GM18868 (cell line): ENCODE results near the gene GALNT12.

Experiments used
- ATAC-seq: cut with Tn5 transposase; IDR thresholded peaks from one replicate; pipeline ENCODE4 v1.9.1; 2021; ENCODE audit warnings: mild to moderate bottlenecking, moderate library complexity; ENCODE audit not compliant: unreplicated experiment

The GALNT12 gene

GRCh38 chr9:98801561-98801960 lies 5.9 kb upstream of the GALNT12 start:
- no peak for ATAC-seq

DNA sequence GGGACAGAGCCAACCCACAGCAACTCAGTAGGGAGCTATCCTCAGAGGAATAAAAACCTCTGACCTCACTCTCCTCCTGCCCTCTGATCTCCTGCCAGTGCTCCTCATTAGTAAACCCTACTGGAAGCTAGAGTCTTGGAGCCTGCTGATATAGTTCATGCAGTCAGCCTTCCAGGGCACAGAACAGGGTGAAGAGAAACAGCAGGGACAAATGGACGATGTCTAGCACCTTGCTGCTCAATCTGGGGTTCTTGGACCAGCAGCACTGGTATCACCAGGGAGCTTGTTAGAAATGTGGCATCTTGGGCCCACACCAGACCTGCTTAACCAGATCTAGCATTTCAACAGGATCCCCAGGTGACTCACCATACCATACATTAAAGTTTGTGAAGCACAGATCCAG lies 5.5 kb upstream of the GALNT12 start:
- ATAC-seq, result no peak

GRCh38 chr9:98804083-98804482 lies 3.4 kb upstream of the GALNT12 start:
- ATAC-seq, result no peak

- no peak for ATAC-seq
Observed at GRCh38 chr9:98805506-98806272, 1.8 kb upstream of the GALNT12 start.

DNA sequence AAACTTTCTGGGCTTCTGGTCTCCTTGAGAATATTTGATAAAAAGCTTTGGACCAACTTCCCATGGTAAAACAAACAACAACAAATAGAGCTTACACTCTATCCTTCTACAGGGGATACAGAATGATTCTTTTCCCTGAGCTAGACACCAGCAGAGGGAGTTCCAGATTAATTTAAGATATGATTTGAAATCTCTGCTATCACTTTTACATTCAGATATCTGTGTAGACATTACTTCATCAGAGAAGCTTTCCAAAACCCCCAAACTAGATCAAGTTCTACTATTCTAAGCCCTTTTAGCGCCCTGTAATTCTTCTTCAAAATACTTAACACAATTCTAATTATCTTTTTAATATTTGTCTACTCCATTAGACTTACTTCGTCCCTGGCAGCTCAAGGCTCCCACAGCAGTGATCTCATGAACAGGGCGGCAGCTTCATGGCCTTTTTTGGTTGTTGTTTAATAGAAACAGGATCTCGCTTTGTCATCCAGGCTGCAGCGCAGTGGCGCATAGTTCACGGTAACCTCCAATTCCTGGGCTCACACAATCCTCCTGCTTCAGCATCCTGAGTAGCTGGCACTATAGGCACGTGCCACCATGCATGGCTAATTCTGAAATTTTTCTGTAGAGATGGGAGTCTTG lies 955 bp upstream of the GALNT12 start:
- no peak for ATAC-seq

DNA sequence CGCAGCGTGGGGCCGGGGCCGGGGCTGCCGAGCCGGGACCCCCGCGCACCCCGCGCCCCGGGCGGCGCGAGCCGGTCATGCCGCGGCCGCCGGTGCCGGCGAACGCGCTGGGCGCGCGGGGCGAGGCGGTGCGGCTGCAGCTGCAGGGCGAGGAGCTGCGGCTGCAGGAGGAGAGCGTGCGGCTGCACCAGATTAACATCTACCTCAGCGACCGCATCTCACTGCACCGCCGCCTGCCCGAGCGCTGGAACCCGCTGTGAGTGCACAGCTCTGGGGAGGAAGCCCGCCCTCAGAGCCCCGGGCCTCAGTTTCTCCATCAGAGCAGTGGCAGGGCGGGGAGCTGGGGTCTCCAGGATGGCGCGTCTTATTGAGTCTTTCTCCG lies 335 bp downstream of the GALNT12 start:
- peak; percentile 21 for ATAC-seq

DNA sequence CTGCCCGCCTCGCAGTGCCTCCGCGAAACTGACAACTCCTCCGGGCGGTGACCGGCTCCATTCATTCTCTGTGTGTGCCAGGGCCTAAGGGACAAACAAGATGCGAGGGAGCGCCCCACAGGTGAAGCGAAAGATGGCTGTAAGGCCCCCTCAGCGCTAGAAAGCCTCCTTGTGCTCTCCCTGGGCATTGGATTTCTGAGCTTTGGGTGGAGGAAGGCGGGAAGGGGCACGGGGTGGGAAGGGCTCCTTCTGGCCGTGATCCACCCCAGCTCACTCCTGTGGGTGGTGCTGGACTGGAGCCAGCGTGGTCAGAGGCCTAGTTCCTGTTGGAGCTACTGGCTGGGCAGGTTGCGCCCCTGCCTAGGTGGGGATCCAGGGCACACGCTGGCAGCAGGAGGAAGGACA lies 943 bp downstream of the GALNT12 start:
- ATAC-seq, result no peak

GRCh38 chr9:98808875-98809274 lies 1.4 kb downstream of the GALNT12 start:
- ATAC-seq, result no peak

- ATAC-seq, result no peak
Observed at GRCh38 chr9:98809311-98810101, 2.0 kb downstream of the GALNT12 start.

GRCh38 chr9:98810102-98810842 lies 2.8 kb downstream of the GALNT12 start:
- no peak for ATAC-seq

DNA sequence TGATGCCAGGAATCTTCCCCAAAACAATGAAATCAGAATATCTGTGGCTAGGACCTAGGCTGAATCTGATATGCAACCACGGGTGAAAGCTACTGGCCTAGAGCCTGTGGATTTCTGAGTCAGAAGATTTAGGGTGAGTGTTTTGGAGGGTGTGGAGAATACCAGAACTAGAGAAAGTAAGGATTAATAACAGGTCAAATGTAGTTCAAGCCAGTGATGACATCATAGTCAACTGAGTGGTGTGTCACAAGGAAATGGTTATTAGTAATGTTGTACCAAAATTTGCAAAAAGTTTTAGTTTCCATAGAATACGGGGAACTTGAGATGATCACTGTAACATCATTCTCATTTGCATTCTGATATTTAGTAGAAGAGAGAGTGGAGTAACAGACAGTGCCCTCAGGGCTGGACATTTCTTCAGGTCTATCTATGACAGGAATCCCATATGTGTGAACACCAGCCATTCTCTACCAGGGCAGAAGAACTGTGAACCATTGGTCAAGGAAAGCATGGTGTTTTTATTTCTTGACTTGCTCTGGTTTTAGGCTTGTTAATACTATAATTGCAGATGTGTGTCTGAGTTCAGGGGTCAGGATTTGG lies 3.7 kb downstream of the GALNT12 start:
- ATAC-seq, result no peak

- no peak for ATAC-seq
Observed at GRCh38 chr9:98815391-98815951, 8.0 kb downstream of the GALNT12 start.

DNA sequence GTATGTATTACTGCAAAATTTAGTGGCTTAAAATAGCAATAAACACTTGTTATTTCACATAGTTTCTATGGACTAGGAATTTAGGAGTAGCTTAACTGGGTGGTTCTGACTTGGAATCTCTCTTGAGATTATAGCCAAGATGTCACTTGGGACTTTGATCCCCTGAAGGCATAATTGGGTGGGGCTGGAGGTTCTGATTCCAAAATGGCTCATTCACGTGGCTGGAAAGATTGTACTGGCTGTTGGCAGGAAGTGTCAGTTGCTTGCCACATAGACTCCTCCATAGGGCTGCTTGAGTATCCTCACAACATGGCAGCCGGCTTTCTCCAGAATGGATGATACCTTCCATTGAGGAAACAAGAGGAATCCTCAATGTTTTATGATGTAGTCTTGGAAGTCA lies 11.3 kb downstream of the GALNT12 start:
- ATAC-seq, result no peak

DNA sequence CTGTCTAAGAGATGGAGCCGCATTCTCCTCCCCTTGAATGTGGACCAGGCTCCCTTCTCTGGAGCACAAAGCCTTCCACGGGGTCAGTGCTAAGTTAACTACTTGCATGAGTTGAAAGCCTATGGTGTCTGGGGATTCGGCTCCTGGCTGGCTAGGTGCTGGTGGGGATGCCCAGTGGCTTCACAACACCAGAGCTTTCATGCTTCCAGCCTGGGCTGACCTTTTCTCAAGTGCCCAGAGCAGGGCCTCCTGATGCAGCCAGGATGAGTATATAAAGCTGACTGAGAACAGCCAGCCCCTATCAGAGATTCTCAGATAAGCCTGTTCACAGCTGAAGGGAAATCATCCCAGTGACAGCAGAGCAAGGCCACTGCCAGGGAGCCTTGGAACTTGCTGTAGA lies 11.8 kb downstream of the GALNT12 start:
- no peak for ATAC-seq

DNA sequence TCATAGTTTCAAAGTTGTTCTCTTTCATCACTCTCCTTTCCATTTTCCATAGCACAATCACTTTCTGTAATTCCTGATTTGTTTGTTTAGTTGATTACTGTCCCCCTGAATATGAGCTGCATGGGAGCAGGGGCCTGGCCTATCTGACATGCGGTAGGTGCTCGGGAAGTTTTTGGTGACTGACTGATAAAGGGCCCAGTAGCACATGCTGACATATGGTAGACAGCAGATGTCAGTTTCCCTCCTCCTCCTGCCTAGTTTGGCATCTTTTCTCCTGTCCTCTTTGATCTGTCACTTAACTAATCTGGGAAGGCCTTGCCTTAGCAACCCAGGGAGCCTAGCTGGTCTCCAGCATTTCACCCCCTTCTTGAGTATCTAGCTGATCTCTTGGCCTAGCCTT lies 14.4 kb downstream of the GALNT12 start:
- ATAC-seq, result no peak

- no peak for ATAC-seq
Observed at GRCh38 chr9:98822661-98823060, 15.2 kb downstream of the GALNT12 start.

DNA sequence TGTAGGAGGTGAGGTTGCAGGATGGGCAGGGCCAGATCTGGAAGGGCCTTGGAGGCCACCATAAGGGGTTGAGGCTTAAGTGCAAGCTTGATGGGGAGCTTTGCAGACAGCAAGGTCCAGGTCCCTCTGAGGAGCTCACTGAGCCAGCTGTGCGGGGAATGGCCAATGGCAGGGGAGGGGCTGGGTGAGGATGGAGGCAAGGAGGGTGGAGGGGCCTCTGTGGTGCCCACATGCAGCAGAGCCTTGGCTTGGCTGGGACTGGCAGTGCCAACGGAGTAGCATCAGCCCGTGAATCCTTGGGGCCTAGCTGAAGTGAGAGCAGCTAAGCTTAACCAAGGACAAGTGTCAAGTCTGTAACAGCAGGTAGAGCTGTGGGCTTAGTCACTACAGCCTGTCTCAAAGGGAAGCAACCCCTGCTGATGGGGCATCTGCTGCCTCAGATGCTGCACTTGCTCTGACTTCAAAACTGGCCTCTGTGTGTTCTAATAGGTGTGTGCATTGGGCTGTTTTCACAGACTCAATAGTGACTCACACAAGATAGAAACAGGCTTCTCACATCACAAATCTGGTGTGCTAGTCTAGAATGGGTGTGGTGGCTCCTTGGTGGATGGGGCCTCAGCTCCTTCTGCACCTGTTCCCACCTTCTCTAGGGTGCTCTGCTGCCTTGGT lies 16.3 kb downstream of the GALNT12 start:
- ATAC-seq, result no peak

GRCh38 chr9:98825414-98825813 lies 17.9 kb downstream of the GALNT12 start:
- ATAC-seq, result no peak

DNA sequence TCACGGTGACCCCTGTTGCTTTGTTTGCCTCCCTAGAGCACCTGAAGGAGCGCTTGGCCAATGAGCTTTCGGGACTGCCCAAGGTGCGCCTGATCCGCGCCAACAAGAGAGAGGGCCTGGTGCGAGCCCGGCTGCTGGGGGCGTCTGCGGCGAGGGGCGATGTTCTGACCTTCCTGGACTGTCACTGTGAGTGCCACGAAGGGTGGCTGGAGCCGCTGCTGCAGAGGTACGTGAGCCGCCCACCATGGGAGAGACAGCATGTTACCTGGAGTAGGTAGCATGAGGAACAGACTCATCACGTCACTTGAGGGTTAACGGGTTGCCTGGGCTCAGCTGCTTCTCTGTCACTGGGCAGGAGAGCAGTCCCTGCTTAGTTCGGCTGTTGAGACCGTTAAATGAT lies 19.2 kb downstream of the GALNT12 start:
- no peak for ATAC-seq

- no peak for ATAC-seq
Observed at GRCh38 chr9:98829766-98830165, 22.3 kb downstream of the GALNT12 start.
